HG02642 (cell line): ENCODE measurements around the gene NCAPG.
A peak's percentile ranks its signal among the peaks of the same experiment; 100 is the strongest.

ENCODE experiments used
- ATAC-seq: cut with Tn5 transposase; IDR thresholded peaks from one replicate; pipeline ENCODE4 v1.9.1; 2021; ENCODE audit warnings: mild to moderate bottlenecking; ENCODE audit not compliant: unreplicated experiment, poor library complexity

Gene NCAPG

DNA sequence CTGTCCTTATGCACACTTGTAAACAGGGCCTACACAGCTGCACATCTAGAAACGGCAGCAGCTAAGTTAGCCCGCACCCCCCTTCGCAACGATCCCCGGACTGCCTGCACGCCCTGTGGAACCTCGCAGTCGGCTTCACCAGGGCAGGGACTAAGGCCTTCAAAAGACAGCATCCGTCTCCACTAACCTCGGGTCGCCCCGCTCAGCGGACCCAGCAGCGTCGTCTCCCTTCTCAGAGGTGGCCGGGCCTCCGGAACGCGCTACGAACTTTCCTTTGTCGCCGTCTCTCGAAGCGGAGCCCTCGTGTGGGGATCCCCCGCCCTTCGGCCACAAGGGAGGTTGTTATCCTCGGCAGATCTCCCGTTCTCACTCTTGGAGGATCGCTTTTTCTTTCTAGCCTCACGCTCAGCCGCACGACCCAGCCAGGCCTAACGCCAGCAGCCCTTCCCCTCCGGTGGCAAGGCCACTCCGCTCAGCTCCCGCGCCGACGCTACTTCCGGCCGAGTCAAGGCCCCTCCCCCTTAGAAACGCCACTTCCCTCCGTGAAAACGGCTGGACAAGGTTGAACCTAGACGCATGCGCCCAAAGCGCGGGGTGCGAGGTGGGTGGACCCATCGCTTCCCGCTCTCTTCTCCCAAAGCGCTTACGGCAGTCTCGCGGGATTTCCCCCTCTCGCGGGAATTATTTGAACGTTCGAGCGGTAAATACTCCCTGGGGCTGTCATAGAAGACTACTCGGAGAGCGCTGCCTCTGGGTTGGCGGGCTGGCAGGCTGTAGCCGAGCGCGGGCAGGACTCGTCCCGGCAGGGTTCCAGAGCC, at the start of gene NCAPG, which contains the start of gene DCAF16:
NCAPG (plus strand) TSS at position 720 of the 818 bp plus-strand sequence. CDS start 99 bp downstream, outside the sequence.
DCAF16 (minus strand) TSS at position 498 of the 818 bp plus-strand sequence. CDS start 6,616 bp downstream, outside the sequence.
- ATAC-seq = peak; percentile 92

GRCh38 chr4:17761062-17761461, 49.7 kb upstream of the NCAPG start:
- no peak for ATAC-seq

GRCh38 chr4:17762726-17763125, 48.1 kb upstream of the NCAPG start:
- no peak for ATAC-seq

- ATAC-seq = no peak
These were observed 47.4 kb upstream of the NCAPG start for GRCh38 chr4:17763416-17763815.

DNA sequence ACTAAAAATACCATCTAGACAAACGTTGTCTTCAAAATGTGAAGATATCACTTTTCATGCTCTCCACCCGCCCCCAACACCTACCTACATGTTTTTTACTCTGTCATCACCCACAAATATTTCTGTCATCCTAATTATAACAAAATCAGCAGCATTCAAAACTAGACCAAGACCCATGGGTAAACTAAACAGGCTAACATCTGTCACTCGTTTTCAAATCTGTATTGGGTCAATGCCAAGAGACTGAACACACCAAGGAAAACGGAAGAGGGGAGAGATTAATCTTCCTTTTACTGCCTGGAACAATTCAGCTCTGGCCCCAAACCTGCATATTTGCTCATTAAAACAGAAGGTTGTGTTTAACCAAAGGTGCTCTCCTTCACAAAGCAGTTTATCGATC, 46.8 kb upstream of the NCAPG start:
- ATAC-seq = no peak

GRCh38 chr4:17765514-17766286, 45.1 kb upstream of the NCAPG start:
- no peak for ATAC-seq

DNA sequence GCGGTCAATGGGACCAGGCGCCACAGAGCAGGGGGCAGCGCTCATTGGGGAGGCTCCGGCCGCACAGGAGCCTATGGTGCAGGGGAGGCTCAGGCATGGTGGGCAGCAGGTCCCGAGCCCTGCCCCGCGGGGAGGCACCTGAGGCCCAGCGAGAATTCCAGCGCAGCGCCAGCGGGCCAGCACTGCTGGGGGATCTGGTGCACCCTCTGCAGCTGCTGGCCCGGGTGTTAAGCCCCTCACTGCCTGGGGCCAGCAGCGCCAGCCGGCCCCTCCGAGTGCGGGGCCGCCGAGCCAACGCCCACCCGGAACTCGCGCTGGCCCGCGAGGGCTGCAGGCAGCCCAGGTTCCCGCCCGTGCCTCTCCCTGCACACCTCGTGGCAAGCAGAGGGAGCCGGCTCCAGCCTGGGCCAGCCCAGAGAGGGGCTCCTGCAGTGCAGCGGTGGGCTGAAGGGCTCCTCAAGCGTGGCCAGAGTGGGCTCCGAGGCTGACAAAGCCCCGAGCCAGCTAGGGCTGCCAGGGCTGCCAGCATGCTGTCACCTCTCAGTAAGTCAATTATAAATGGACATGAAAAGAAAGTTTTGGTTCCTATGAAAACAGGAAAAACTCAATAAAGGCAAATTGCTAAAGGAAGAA, 43.8 kb upstream of the NCAPG start:
- no peak for ATAC-seq

DNA sequence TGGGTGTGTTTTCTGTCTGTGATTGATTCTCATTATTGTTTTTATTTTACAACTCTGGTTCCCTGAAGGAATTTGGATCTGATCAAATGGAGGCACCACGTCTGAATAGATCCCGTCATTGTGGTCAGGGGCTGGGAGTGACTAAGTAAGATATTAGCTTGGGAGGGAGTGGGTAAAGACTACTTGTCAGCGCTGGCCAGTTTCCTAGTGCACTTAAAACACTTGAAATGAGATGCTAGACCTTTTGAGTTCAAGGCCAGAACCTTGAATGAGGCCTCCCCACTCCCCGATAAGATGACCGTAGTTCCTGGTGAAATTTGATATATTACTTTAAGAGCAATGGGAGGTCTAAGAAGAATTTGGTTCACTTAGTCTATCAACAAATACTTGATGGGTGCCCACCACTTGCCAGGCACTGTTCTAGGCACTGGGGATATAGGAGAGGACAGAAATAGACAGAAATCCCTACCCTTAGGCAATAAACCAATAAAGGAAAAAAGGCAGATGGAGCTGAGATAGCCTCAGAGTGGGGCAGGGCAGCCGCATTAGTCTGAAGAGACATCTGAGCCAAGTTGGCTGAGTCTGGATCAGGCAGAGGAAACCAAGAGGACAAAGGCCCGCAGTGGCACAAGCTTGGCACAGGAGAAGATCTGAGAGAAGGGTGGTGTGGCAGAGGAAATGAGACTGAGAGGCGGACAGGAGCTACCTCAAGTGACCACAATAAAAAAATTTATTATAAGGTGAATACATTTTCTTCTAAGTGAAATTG, 41.2 kb upstream of the NCAPG start:
- ATAC-seq = no peak

- ATAC-seq = no peak
These were observed 39.9 kb upstream of the NCAPG start for GRCh38 chr4:17770845-17771244.

- no peak for ATAC-seq
These were observed 39.4 kb upstream of the NCAPG start for GRCh38 chr4:17771284-17771908.

- ATAC-seq = no peak
These were observed 37.6 kb upstream of the NCAPG start for GRCh38 chr4:17773135-17773698.

DNA sequence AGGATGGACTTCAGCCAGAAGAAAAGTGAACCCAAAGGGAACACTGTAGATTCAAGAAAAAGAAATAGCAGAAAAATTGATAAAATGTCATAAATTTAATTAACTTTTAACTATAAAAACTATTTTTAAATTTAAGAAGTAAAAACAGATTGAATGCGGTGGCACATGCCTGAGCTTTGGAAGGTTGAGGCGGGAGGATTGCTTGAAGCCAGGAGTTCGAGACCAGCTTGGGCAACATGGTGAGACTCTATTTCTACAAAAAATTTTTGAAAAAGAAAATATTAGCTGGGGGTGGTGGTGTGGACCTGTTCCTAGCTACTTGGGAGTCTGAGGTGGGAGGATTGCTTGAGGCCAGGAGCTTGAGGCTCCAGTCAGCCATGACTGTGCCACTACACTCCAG, 32.3 kb upstream of the NCAPG start:
- ATAC-seq = no peak

DNA sequence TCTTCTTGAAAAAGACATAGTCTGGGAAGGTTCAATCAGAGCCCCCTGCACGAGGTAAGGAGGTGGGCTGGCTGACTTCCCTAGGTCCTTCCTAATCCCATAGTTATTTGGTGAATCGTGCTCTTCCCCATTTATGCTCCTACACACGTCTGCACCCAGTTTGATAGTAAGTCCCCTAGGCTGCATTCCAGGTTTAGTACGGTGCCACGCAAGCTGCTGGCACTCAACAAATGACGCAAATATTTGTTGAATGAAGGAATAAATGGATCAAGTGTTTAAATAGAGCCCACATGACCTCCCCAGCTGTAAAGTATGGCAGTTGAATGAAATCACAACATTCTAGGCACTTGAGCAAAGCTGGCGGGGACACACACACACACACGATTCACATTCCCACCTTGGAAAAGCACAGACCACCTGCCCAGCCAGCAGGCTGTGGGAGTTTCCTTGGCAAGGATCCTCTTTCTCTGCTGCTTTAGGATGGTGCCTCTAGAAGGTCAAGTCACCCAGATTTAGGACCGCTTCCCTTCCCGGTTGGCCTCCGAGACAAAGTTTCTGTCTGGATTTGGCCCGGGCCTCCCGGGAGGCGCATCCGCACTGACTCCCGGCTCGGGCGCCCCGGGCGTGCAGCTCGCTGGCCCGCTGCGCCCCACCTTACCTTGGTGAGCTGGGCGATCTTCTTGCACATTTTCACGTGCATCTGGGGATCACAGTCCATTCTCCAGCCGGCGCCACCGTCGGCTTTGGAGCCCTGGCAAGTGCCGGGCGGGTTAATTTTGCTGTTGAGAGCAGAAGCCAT, 30.1 kb upstream of the NCAPG start:
- no peak for ATAC-seq

DNA sequence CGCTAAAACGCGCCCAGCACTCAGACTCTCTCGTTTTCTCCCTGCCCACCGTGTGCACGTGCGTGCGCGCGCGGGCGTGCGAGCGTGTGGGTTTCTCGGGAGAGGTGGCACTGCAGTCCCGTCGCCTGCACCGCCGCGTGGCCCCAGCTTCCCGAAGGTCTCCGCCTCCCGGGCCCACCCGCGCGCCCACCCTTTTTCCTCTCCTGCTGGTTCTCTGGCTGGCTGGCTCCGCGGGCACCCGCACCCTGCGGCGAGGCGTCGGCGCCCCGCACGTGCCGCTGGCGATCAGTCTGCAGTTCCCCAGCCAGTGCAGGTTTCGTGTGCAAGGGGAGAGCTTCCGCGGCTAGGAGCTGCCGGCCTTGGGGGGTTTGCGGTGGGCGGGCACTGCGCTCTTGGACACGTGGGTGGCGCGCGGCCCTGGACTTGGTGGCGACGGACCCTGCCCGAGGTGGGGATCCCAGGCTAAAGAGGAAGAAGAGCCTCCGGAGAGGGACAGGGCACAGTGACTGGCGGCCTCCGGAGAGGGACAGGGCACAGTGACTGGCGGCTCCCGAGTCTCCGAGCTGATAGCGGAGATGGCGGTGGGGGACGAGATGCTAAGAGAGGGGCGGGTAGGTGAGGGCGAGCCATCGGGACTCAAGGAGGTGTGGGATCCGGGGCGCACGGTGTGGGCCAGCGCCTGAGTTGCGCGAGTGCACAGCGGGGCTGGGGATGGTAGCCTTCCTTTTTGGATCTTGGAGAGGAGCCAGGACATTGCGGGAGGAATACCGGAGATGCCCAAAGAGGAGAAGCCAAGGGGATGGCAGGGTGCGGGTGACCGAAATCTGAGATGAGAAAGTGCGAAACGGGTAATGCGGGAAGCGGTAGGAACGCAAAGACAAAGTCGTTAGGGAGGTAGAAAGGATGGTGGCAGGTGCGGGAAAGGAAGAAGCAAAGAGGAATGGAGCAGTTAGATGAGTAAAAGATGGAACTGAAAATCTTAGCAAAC, 29.2 kb upstream of the NCAPG start, which contains the start of gene FAM184B:
FAM184B (minus strand) TSS at position 322 of the 988 bp plus-strand sequence. CDS start 322 bp downstream, outside the sequence.
- no peak for ATAC-seq

DNA sequence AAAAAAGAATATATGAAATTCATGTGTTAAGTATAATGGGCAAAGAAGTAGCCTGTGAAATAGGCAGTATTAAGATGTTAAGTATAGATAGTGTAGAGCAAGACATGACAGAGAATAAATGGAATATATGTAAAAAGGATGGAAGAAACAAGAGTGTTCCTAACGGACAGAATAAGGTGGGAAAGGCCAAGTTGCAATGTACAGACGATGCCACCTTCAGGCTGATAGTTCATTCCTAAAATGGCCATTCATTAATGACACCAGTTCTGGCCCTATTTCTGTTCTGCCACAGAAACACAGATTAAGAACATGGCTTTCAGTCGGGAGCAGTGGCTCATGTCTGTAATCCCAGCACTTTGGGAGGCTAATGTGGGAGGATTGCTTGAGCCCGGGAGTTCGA, 24.9 kb upstream of the NCAPG start:
- no peak for ATAC-seq

- no peak for ATAC-seq
These were observed 24.2 kb upstream of the NCAPG start for GRCh38 chr4:17786567-17786966.

DNA sequence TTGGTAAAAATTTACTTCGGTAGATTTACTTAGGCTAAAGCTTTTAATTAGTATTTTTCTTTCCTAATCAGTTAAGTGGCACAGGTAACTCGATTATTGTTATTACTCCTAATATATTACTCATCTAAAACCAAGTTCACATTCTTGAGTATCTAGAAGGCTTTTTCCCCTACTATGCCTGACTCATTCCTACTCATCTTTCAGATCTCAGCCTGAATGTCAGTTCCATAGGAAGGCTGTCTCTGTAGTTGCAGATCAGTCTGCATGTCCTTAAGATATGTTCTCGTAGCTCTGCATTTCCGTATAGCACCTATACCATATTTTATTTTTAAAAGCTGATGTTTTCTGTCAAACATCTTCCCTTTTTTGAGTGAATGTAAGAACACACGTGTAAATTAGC, 23.5 kb upstream of the NCAPG start:
- no peak for ATAC-seq
